Osteocyte (in vitro differentiated cells): ENCODE measurements around the gene DNAH11. TPM values are rescaled to one million over a fixed set of nuclear protein-coding genes. Genes with fewer than 3 reads are reported as not detected.

Experiments
- DNase-seq: peaks from one replicate; pipeline ENCODE4 v3.0.0; 2021; ENCODE audit warnings: mixed read lengths; ENCODE audit not compliant: unreplicated experiment; ENCODE audit errors: extremely low spot score
- H3K27ac Mint-ChIP-seq: one replicate; pipeline ENCODE4 v1.8.0; 2021; ENCODE audit warnings: mild to moderate bottlenecking, mixed read lengths; ENCODE audit not compliant: unreplicated experiment
- H3K27me3 Mint-ChIP-seq: one replicate; pipeline ENCODE4 v1.8.0; 2021; ENCODE audit warnings: mixed read lengths; ENCODE audit not compliant: unreplicated experiment
- H3K36me3 Mint-ChIP-seq: one replicate; pipeline ENCODE4 v1.8.0; 2021; ENCODE audit warnings: mixed read lengths; ENCODE audit not compliant: unreplicated experiment
- H3K4me1 Mint-ChIP-seq: one replicate; pipeline ENCODE4 v1.8.0; 2021; ENCODE audit warnings: mixed read lengths; ENCODE audit not compliant: unreplicated experiment
- H3K4me3 Mint-ChIP-seq: one replicate; pipeline ENCODE4 v1.8.0; 2021; ENCODE audit warnings: mild to moderate bottlenecking, moderate library complexity, mixed read lengths; ENCODE audit not compliant: unreplicated experiment
- H3K9me3 Mint-ChIP-seq: one replicate; pipeline ENCODE4 v1.8.0; 2021; ENCODE audit warnings: mixed read lengths; ENCODE audit not compliant: unreplicated experiment
- CTCF ChIP-seq: fragments of 200-600 bp; sonication (generic); IDR thresholded peaks from 2 replicates; pipeline ENCODE4 v1.5.0; 2021; ENCODE audit warnings: antibody characterized with exemption, mild to moderate bottlenecking, moderate library complexity
- total RNA-seq: library from RNA; stranded (reverse); gene quantifications from 2 replicates; pipeline ENCODE4 v1.2.1, GENCODE V29; 2021

DNAH11 gene
- total RNA-seq, 1 donor from 2014 or later, result not detected

DNA sequence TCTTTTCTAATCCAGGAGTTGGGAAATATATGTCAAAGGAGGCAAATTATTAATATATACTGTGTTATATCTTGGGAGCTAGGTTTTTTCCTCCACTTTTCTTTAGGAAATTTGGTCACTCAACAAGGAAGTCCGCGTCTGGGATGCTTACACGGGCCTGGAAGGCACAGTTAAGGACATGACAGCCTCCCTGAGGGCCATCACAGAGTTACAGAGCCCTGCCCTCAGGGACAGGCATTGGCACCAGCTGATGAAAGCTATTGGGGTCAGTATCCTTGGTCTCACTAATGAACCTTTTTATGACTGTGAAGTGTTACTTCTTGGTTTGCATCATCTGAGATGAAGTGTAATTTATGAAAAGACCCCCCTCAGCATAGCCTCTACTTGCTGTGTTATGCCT, 74.7 kb downstream of the DNAH11 start:
- no peak for DNase-seq
- no peak overlapping the region for H3K4me3 Mint-ChIP-seq
- no peak for TF ChIP-seq CTCF
- no peak overlapping the region for H3K27ac Mint-ChIP-seq
- H3K27me3 Mint-ChIP-seq, result no peaks in the 10 kb centered on the region
- H3K9me3 Mint-ChIP-seq, result no peaks in the 10 kb centered on the region
- no peaks in the 10 kb centered on the region for H3K36me3 Mint-ChIP-seq
- peaks cover 2% of the 10 kb centered on the region for H3K4me1 Mint-ChIP-seq

- no peak for DNase-seq
- Mint-ChIP-seq H3K27ac (no peak overlapping the region), H3K9me3 (no peaks in the 10 kb centered on the region), H3K4me3 (no peak overlapping the region), H3K4me1 (peaks cover 2% of the 10 kb centered on the region), H3K27me3 (no peaks in the 10 kb centered on the region), H3K36me3 (no peaks in the 10 kb centered on the region)
- TF ChIP-seq CTCF, result no peak
These were observed 75.1 kb downstream of the DNAH11 start for GRCh38 chr7:21617916-21618390.

DNA sequence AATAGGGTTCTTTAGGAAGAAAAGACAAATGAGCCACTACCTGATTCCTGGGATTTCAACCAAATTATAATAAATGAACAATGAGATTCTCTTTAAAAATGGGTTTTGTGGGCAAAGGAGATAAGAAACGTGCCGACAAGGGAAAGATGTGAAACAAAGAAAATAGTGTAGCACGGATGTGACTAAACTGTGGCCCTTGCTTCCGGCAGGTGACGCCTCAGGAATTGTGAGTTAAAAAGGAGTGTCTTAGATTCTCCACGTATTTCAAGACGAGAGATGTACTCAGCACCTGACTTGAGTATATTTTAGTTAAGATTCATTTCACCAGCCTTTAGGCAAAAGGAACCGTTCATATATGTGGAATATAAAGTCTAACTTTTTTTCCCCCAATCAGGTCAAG, 75.9 kb downstream of the DNAH11 start:
- Mint-ChIP-seq H3K4me1 (peaks cover 2% of the 10 kb centered on the region), H3K27ac (no peak overlapping the region), H3K36me3 (no peaks in the 10 kb centered on the region), H3K9me3 (no peaks in the 10 kb centered on the region), H3K27me3 (no peaks in the 10 kb centered on the region), H3K4me3 (no peak overlapping the region)
- no peak for DNase-seq
- TF ChIP-seq CTCF, result no peak

DNA sequence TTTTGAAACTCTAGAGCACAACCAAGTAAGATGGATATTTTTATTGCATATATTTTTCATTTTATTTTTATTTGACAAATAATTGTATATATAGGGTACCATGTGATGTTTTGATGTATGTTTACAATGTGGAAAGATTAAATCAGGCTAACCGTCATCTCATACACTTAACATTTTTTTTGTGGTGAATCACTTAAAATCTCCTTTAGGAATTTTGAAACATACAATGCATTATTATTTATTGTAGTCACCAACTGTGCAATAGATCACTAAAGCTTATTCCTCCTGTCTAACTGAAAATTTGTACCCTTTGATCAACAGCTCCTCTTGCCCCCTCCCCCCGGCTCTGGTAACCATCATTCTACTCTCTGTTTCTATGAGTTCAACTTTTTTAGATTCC, 77.2 kb downstream of the DNAH11 start:
- DNase-seq, result no peak
- TF ChIP-seq CTCF, result no peak

DNA sequence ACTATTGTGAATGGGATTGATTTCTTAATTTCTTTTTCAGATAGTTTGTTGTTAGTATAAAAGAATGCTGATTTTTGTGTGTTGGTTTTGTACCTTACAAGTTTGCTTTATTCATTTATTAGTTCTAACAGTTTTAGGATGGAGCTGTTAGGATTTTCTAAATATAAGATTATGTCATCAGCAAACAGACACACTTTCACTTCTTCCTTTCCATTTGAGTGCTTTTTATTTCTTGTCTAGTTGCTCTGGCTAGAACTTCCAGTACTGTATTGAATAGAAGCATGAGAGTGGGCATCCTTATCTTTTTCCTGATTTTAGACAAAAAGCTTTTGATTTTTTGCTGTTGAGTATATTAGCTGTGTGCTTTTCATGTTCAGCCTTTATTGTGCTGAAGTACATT, 81.5 kb downstream of the DNAH11 start:
- no peaks in the 10 kb centered on the region for H3K36me3 Mint-ChIP-seq
- no peak for DNase-seq
- peaks cover 6% of the 10 kb centered on the region for H3K9me3 Mint-ChIP-seq
- no peak overlapping the region for H3K4me3 Mint-ChIP-seq
- TF ChIP-seq CTCF, result no peak
- H3K4me1 Mint-ChIP-seq, result no peaks in the 10 kb centered on the region
- no peaks in the 10 kb centered on the region for H3K27me3 Mint-ChIP-seq
- no peak overlapping the region for H3K27ac Mint-ChIP-seq

More for the DNA sequence above, 77.2 kb downstream of the DNAH11 start:
- Mint-ChIP-seq H3K27ac (no peak overlapping the region), H3K27me3 (no peaks in the 10 kb centered on the region), H3K36me3 (no peaks in the 10 kb centered on the region), H3K9me3 (no peaks in the 10 kb centered on the region), H3K4me3 (no peak overlapping the region), H3K4me1 (peaks cover 2% of the 10 kb centered on the region)
